Measurements from ENCODE around the gene MEIOB. TPM values are rescaled to one million over a fixed set of nuclear protein-coding genes. Genes with fewer than 3 reads are reported as not detected.
A peak's percentile ranks its signal among the peaks of the same experiment; 100 is the strongest.
"Not testable (repeated sequence)": the region's sequence is repeated elsewhere in the genome, so short reads cannot be mapped to it uniquely, and the experiment has no call there.

The MEIOB gene
- total RNA-seq, 1 experiment from 2014 or later = 0.62 TPM

- intact Hi-C loops (cut with micrococcal nuclease; ENCODE audit: unreplicated experiment) = no loop called here
- Histone ChIP-seq H3K27me3 (replicated peaks; ENCODE audit: insufficient read depth, low read depth, low read length, poor library complexity) (peaks cover 4% of the 10 kb centered on the region), H3K27ac (ENCODE audit: low read depth, low read length, poor library complexity, severe bottlenecking) (no peak overlapping the region), H3K9me3 (ENCODE audit: low read depth, low read length, poor library complexity, severe bottlenecking) (no peaks in the 10 kb centered on the region), H3K4me1 (ENCODE audit: insufficient read depth, low read length, poor library complexity, severe bottlenecking) (no peaks in the 10 kb centered on the region), H3K4me3 (ENCODE audit: low read depth, low read length, poor library complexity, severe bottlenecking) (no peak overlapping the region), H3K36me3 (ENCODE audit: insufficient read depth, low read length, poor library complexity, severe bottlenecking) (no peaks in the 10 kb centered on the region)
- ChIA-PET CTCF (no interaction called here), POLR2A (ENCODE audit: low non-redundant PET) (no interaction called here)
- no peak for TF ChIP-seq EZH2 (IDR thresholded peaks at IDR 0.05; ENCODE audit: borderline replicate concordance, low read depth, low read length, poor library complexity, severe bottlenecking)
- TF ChIP-seq, protein P1, sequence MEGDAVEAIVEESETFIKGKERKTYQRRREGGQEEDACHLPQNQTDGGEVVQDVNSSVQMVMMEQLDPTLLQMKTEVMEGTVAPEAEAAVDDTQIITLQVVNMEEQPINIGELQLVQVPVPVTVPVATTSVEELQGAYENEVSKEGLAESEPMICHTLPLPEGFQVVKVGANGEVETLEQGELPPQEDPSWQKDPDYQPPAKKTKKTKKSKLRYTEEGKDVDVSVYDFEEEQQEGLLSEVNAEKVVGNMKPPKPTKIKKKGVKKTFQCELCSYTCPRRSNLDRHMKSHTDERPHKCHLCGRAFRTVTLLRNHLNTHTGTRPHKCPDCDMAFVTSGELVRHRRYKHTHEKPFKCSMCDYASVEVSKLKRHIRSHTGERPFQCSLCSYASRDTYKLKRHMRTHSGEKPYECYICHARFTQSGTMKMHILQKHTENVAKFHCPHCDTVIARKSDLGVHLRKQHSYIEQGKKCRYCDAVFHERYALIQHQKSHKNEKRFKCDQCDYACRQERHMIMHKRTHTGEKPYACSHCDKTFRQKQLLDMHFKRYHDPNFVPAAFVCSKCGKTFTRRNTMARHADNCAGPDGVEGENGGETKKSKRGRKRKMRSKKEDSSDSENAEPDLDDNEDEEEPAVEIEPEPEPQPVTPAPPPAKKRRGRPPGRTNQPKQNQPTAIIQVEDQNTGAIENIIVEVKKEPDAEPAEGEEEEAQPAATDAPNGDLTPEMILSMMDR (conservative IDR thresholded peaks at IDR 0.05; ENCODE audit: low read depth, low read length) = peak; percentile 37
- no TSS peak for BruUV-seq (replicated peaks)
- peak; percentile 56 for DNase-seq (ENCODE audit: low spot score)
Measured at GRCh38 chr16:1884155-1884760, 12.3 kb upstream of the MEIOB start.

DNA sequence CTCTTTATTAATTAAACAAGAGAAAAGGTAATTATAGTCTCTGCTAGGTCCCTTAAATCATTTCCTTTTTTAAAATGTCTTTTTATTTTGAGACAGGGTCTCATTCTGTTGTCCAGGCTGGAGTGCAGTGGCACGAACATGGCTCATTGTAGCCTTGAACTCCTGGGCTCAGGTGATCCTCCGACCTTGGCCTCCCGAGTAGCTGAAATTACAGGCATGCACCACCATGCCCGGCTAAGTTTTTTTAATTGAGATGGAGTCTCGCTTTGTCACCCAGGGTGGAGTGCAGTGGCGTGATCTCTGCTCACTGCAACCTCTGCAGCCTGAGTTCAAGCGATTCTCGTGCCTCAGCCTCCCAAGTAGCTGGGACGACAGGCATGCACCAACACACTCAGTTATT lies 9.2 kb upstream of the MEIOB start:
- POLR2A ChIA-PET (ENCODE audit: low non-redundant PET); H3K9me3 ChIP-seq (ENCODE audit: low read depth, low read length, poor library complexity, severe bottlenecking); intact Hi-C loops (cut with micrococcal nuclease; ENCODE audit: unreplicated experiment); H3K36me3 ChIP-seq (ENCODE audit: insufficient read depth, low read length, poor library complexity, severe bottlenecking); H3K27me3 ChIP-seq (replicated peaks; ENCODE audit: insufficient read depth, low read depth, low read length, poor library complexity); H3K4me1 ChIP-seq (ENCODE audit: insufficient read depth, low read length, poor library complexity, severe bottlenecking); H3K27ac ChIP-seq (ENCODE audit: low read depth, low read length, poor library complexity, severe bottlenecking); H3K4me3 ChIP-seq (ENCODE audit: low read depth, low read length, poor library complexity, severe bottlenecking); DNase-seq (ENCODE audit: low spot score); BruUV-seq (replicated peaks); CTCF ChIA-PET: not testable (repeated sequence)

DNA sequence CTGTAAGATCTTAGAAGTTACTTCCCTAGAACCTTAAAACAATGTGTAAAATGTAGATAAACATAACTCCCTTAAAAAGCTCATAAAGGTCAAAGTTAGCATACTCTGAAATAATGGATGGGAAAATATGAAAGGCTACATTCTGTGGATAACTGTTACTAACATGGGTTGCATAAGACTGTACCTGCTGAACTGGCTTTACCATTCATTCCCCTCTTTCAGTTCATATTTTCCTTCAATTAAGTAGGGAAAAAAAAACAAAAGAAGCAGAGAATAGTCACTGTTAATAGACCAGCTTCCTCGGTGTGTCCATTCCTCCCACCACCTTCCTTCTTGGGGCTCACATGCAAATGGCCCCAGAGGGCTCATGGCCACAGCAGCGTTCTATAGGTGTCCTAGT lies 7.5 kb upstream of the MEIOB start:
- Histone ChIP-seq H3K27ac (ENCODE audit: low read depth, low read length, poor library complexity, severe bottlenecking) (no peak overlapping the region), H3K27me3 (replicated peaks; ENCODE audit: insufficient read depth, low read depth, low read length, poor library complexity) (peaks cover 15% of the 10 kb centered on the region), H3K4me3 (ENCODE audit: low read depth, low read length, poor library complexity, severe bottlenecking) (no peak overlapping the region), H3K9me3 (ENCODE audit: low read depth, low read length, poor library complexity, severe bottlenecking) (no peaks in the 10 kb centered on the region), H3K4me1 (ENCODE audit: insufficient read depth, low read length, poor library complexity, severe bottlenecking) (no peaks in the 10 kb centered on the region), H3K36me3 (ENCODE audit: insufficient read depth, low read length, poor library complexity, severe bottlenecking) (no peaks in the 10 kb centered on the region)
- intact Hi-C loops (cut with micrococcal nuclease; ENCODE audit: unreplicated experiment) = no loop called here
- POLR2A ChIA-PET (ENCODE audit: low non-redundant PET) = no interaction called here
- no peak for DNase-seq (ENCODE audit: low spot score)
- CTCF ChIA-PET = no interaction called here
- no TSS peak for BruUV-seq (replicated peaks)
- TF ChIP-seq EZH2 (IDR thresholded peaks at IDR 0.05; ENCODE audit: borderline replicate concordance, low read depth, low read length, poor library complexity, severe bottlenecking) = no peak
- TF ChIP-seq, protein P1 (conservative IDR thresholded peaks at IDR 0.05; ENCODE audit: low read depth, low read length) = no peak

GRCh38 chr16:1878256-1878655 lies 6.3 kb upstream of the MEIOB start:
- Histone ChIP-seq H3K36me3 (ENCODE audit: insufficient read depth, low read length, poor library complexity, severe bottlenecking) (no peaks in the 10 kb centered on the region), H3K4me3 (ENCODE audit: low read depth, low read length, poor library complexity, severe bottlenecking) (no peak overlapping the region), H3K27ac (ENCODE audit: low read depth, low read length, poor library complexity, severe bottlenecking) (no peak overlapping the region), H3K4me1 (ENCODE audit: insufficient read depth, low read length, poor library complexity, severe bottlenecking) (no peaks in the 10 kb centered on the region), H3K27me3 (replicated peaks; ENCODE audit: insufficient read depth, low read depth, low read length, poor library complexity) (peaks cover 22% of the 10 kb centered on the region), H3K9me3 (ENCODE audit: low read depth, low read length, poor library complexity, severe bottlenecking) (no peaks in the 10 kb centered on the region)
- TF ChIP-seq EZH2 (IDR thresholded peaks at IDR 0.05; ENCODE audit: borderline replicate concordance, low read depth, low read length, poor library complexity, severe bottlenecking) = no peak
- TF ChIP-seq, protein P1 (conservative IDR thresholded peaks at IDR 0.05; ENCODE audit: low read depth, low read length) = no peak
- no peak for DNase-seq (ENCODE audit: low spot score)
- CTCF ChIA-PET = interaction anchor here (0.6 kb wide), 1 partner anchor 23 kb away, joined by 8 read pairs; no protein-coding TSS in a partner anchor
- intact Hi-C loops (cut with micrococcal nuclease; ENCODE audit: unreplicated experiment) = no loop called here
- POLR2A ChIA-PET (ENCODE audit: low non-redundant PET) = no interaction called here
- no TSS peak for BruUV-seq (replicated peaks)
